Stimulated activated CD8-positive, alpha-beta memory T cell treated with anti-CD3 and anti-CD28 coated beads, Interleukin-7, amount 100 ng/mL, for 4 hours (primary cell): Measurements from ENCODE around the gene PODXL.
"Not testable (repeated sequence)": the region's sequence is repeated elsewhere in the genome, so short reads cannot be mapped to it uniquely, and the experiment has no call there.

Source experiments
- DNase-seq, 2 donors: peaks; one replicate each; pipeline ENCODE4 v3.0.0-alpha.2; 2020; ENCODE audit warnings: low read depth in 2 of 2

The PODXL gene

GRCh38 chr7:131538071-131538812 is 18.2 kb downstream of the PODXL start:
- no peak for DNase-seq

GRCh38 chr7:131537571-131537978 is 18.9 kb downstream of the PODXL start:
- DNase-seq, result no peak

- no peak for DNase-seq
These were observed 20.0 kb downstream of the PODXL start for GRCh38 chr7:131536361-131536849.

- DNase-seq, result no peak
These were observed 22.6 kb downstream of the PODXL start for GRCh38 chr7:131533566-131534561.

GRCh38 chr7:131533151-131533559 is 23.3 kb downstream of the PODXL start:
- no peak for DNase-seq

- no peak for DNase-seq
These were observed 23.8 kb downstream of the PODXL start for GRCh38 chr7:131532570-131533091.

- no peak for DNase-seq
These were observed 26.3 kb downstream of the PODXL start for GRCh38 chr7:131530137-131530536.

- DNase-seq, result no peak
These were observed 26.8 kb downstream of the PODXL start for GRCh38 chr7:131529617-131530016.

- no peak for DNase-seq
These were observed 27.2 kb downstream of the PODXL start for GRCh38 chr7:131529179-131529578.

- DNase-seq, result no peak
These were observed 29.0 kb downstream of the PODXL start for GRCh38 chr7:131527456-131527855.

GRCh38 chr7:131525820-131526219 is 30.6 kb downstream of the PODXL start:
- DNase-seq, result no peak

GRCh38 chr7:131524703-131525102 is 31.7 kb downstream of the PODXL start:
- no peak for DNase-seq

- DNase-seq, result no peak
These were observed 32.3 kb downstream of the PODXL start for GRCh38 chr7:131524115-131524514.

- DNase-seq, result no peak
These were observed 34.0 kb downstream of the PODXL start for GRCh38 chr7:131522325-131522930.

GRCh38 chr7:131521651-131522163 is 34.7 kb downstream of the PODXL start:
- no peak for DNase-seq

- DNase-seq, result no peak
These were observed 37.8 kb downstream of the PODXL start for GRCh38 chr7:131518626-131519025.

- no peak for DNase-seq
These were observed 39.1 kb downstream of the PODXL start for GRCh38 chr7:131517218-131517923.

- DNase-seq, result not testable (repeated sequence)
These were observed 41.0 kb downstream of the PODXL start for GRCh38 chr7:131515471-131515870.

- DNase-seq, result peak; percentile 48 to 58
These were observed 43.0 kb downstream of the PODXL start for GRCh38 chr7:131513245-131514061.
